Measurements from ENCODE around the gene DPPA4. TPM values are rescaled to one million over a fixed set of nuclear protein-coding genes. Genes with fewer than 3 reads are reported as not detected.
"Not testable (repeated sequence)": the region's sequence is repeated elsewhere in the genome, so short reads cannot be mapped to it uniquely, and the experiment has no call there.

The DPPA4 gene
- total RNA-seq, 1 donor: not detected

DNA sequence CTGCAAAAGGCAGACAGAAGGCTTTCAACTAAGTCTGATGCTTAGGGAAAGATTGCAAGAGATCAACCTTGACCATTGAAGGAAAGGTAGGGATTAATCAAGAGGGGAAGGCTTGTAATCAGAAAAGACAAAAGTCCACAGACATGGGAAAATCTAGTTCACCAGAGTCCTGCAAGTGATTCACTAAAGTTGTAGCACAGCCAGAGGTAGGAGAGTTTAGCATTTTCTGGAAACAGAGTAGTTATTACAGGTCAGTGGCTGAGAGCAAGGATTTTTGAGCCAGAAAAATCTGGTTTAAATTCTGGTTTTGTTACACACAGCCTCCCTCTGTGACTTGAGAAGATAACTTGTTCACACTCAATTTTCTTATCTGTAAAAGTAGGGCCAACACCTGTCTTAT, 35.3 kb upstream of the DPPA4 start:
- no peak for DNase-seq (ENCODE audit: low read depth)
- H3K4me3 ChIP-seq (ENCODE audit: low read depth, low read length): no peak overlapping the region
- TF ChIP-seq, protein P1, sequence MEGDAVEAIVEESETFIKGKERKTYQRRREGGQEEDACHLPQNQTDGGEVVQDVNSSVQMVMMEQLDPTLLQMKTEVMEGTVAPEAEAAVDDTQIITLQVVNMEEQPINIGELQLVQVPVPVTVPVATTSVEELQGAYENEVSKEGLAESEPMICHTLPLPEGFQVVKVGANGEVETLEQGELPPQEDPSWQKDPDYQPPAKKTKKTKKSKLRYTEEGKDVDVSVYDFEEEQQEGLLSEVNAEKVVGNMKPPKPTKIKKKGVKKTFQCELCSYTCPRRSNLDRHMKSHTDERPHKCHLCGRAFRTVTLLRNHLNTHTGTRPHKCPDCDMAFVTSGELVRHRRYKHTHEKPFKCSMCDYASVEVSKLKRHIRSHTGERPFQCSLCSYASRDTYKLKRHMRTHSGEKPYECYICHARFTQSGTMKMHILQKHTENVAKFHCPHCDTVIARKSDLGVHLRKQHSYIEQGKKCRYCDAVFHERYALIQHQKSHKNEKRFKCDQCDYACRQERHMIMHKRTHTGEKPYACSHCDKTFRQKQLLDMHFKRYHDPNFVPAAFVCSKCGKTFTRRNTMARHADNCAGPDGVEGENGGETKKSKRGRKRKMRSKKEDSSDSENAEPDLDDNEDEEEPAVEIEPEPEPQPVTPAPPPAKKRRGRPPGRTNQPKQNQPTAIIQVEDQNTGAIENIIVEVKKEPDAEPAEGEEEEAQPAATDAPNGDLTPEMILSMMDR (IDR thresholded peaks at IDR 0.05; ENCODE audit: insufficient read depth, low read depth, low read length): no peak

DNA sequence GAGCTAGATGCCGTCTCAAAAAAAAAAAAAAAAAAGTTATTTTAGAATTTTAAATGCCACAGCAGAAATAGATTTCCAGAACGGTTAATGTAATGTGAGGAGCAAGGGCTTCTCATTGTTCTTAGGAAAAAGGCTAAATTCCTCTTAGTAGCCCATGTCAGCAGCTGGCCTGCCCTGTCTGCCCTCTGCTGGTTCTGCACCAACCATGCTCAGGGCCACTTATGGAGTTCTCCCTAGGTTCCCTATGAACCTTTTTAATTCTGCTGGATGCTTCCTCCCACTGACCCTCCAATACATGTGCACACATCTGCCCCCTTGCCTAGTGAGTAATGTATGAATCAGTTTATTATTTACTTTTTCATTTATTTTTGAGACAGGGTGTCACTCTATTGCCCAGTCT, 32.2 kb upstream of the DPPA4 start:
- H3K4me3 ChIP-seq (ENCODE audit: low read depth, low read length): no peak overlapping the region
- DNase-seq (ENCODE audit: low read depth): no peak
- TF ChIP-seq, protein P1 (IDR thresholded peaks at IDR 0.05; ENCODE audit: insufficient read depth, low read depth, low read length): no peak

GRCh38 chr3:109364088-109364487, 26.7 kb upstream of the DPPA4 start:
- no peak overlapping the region for H3K4me3 ChIP-seq (ENCODE audit: low read depth, low read length)
- no peak for DNase-seq (ENCODE audit: low read depth)
- TF ChIP-seq, protein P1 (IDR thresholded peaks at IDR 0.05; ENCODE audit: insufficient read depth, low read depth, low read length): no peak

DNA sequence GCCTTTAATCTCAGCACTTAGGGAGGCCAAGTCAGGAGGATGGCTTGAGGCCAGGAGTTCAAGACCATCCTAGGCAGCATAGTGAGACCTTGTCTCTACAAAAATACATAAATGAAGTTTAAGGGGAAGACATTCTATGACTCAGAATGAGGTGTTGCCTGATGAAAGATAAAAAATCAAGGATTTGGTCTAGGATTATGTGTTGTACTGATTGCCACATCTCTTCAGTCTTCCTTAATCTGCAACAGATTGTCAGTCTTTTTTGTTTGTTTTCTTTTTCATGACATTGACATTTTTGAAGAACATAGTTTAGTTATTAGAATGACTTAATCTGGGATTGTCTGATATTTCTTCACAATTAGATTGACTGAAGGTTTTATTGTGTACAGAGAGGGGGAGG, 26.3 kb upstream of the DPPA4 start:
- TF ChIP-seq, protein P1 (IDR thresholded peaks at IDR 0.05; ENCODE audit: insufficient read depth, low read depth, low read length): no peak
- DNase-seq (ENCODE audit: low read depth): no peak
- H3K4me3 ChIP-seq (ENCODE audit: low read depth, low read length): no peak overlapping the region

GRCh38 chr3:109362823-109363222, 25.5 kb upstream of the DPPA4 start:
- H3K4me3 ChIP-seq (ENCODE audit: low read depth, low read length): no peak overlapping the region
- no peak for DNase-seq (ENCODE audit: low read depth)
- TF ChIP-seq, protein P1 (IDR thresholded peaks at IDR 0.05; ENCODE audit: insufficient read depth, low read depth, low read length): no peak

DNA sequence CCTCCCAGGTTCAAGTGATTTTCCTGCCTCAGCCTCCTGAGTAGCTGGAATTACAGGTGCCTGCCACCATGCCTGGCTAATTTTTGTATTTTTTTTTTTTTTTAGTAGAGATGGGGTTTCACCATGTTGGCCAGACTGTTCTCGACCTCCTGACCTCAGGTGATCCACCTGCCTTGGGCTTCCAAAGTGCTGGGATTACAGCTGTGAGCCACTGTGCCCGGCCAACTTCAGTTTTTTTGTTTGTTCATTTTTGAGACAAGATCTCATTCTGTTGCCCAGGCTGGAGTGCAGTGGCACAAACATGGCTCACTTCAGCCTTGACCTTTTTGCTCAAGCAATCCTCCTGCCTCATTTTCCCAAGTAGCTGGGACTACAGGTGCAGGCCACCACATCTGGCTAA, 21.5 kb upstream of the DPPA4 start:
- not testable (repeated sequence) for DNase-seq (ENCODE audit: low read depth); H3K4me3 ChIP-seq (ENCODE audit: low read depth, low read length)

- TF ChIP-seq, protein P1 (IDR thresholded peaks at IDR 0.05; ENCODE audit: insufficient read depth, low read depth, low read length): no peak
Measured at GRCh38 chr3:109356442-109357155, 19.3 kb upstream of the DPPA4 start.

More at GRCh38 chr3:109356442-109357155, 19.3 kb upstream of the DPPA4 start:
- DNase-seq (ENCODE audit: low read depth): no peak
- no peak overlapping the region for H3K4me3 ChIP-seq (ENCODE audit: low read depth, low read length)

Measured in fibroblast of villous mesenchyme (primary cell).